Activated CD8-positive, alpha-beta memory T cell treated with anti-CD3 and anti-CD28 coated beads for 24 hours (primary cell): Measurements from ENCODE around the gene EFCAB7.

ENCODE experiments used
- DNase-seq: peaks from one replicate; pipeline ENCODE4 v3.0.0-alpha.2; 2020

EFCAB7 gene, protein sequence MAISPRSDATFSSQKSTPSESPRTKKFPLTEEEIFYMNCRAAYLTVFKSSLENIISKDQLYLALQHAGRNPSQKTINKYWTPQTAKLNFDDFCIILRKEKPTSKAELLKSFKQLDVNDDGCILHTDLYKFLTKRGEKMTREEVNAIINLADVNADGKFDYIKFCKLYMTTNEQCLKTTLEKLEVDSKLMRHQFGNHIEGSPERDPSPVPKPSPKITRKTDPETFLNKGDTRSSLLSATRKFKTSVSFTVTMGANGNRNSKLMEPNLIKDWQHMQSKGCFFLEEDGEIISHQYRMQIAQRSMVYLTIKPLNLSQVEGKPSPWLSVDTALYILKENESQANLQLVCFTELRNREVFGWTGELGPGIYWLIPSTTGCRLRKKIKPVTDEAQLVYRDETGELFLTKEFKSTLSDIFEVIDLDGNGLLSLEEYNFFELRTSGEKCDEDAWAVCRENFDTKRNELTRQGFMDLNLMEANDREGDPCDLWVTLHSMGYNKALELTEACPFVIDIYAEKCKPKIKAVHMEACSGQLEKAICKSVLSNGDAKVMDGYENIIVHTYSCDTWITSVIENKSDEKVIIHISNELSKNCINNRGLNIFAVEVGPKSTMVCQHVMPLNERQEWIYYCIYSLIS

DNA sequence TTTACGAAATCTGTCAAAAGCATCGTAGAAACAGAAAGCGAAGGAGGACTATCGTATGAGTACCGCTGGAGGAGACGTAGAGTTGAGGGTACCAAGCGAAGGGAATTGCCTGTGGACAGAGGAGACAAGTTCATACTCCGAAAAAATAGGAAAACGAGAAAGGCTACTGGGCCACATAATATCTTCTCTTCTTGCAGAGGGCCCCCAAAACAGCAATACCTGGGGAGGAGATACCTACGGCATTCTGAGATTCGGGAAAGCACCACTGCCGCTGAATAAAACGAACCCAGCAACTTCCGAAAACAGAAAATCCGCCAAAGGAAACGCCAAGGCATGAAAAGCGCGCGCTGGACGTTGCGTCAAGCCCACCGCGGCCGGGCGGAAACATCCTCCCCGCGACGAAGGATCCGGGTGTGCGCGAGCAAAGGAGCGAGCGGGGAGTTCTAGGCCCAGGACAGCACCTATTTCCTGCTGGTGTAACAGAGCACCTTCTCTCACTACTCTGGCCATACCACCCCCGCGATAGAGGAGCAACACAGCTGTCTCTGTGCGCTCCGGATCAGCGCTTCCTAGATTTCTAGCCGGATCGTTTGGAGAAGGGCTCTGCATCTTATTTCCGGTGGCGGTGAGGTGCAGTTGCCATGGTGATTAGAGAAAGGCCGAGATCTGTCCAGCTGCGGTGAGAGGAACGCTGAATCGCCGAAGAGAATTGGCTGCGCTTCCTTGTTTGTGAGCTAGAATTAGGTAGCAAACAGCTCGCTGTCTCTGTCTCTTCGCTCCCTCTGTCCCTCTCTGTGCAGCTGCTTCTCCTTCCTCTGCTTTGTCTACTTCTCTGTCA lies at the start of gene EFCAB7, which contains the start of gene ITGB3BP:
Gene EFCAB7 (plus strand): TSS at position 635 of the 838 bp plus-strand sequence. CDS start 2,048 bp downstream, outside the sequence.
Gene ITGB3BP (minus strand): TSS at position 335 of the 838 bp plus-strand sequence. CDS start 92 bp downstream, at position 243.
- DNase-seq = peak; percentile 94

DNA sequence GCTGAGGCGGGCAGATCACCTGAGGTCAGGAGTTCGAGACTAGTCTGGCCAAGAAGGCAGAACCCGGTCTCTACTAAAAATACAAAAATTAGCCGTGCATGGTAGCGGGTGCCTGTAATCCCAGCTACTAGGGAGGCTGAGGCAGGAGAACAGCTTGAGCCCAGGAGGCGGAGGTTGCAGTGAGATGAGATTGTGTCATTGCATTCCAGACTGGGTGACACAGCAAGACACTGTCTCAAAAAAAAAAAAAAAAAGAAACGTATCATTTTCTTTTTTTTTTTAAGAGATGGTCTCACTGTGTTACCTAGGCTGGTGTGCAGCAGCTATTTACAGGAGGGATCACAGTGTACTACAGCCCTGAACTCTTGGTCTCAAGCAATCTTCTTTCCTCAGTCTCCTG lies 47.6 kb upstream of the EFCAB7 start:
- no peak for DNase-seq

GRCh38 chr1:63480057-63480456 lies 43.3 kb upstream of the EFCAB7 start:
- DNase-seq = no peak

DNA sequence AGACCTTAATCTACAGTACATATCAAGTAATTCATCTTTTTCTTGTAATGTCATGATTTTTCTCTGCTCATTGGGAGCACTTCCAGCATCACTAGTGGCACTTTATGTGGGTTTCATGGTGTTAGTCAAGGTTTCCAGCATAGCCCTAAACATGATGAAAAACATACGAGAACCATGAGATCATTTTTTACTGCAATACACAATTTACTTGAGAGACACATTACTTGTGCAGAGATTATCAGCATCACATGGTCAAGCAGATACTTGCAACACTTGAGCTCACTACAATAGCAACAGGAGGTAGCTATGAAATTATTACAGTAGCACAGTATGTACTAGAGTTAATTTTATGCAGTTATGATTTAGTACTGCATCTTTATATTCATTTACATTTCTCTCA lies 36.7 kb upstream of the EFCAB7 start:
- no peak for DNase-seq

DNA sequence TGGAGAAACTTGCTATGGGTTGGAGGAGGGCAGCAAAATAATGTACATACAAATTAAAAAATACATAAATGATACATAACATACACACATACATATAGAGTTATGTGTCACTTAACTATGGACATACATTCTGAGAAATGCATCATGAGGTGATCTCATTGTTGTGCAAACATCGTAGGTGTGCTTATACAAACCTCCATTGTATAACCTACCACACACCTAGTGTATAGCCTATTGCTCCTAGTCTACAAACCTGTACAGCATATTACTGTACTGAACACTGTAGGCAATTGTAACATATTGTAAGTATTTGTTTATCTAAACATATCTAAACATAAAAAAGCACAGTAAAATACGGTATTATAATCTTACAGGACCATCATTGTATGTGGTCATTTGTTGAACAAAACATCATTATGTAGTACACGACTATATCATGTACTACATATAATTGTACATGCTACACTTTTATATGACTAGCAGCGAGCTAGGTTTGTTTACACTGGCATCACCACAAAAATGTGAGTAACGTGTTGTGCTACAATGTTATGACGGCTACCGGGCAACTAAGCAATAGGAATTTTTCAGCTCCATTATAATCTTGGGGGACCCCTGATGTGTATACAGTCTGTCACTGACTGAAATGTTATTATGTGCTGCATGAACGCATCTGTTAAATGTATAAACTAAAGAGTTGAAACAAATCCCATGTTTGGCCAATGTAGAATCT lies 35.8 kb upstream of the EFCAB7 start:
- DNase-seq = no peak

GRCh38 chr1:63497577-63497976 lies 25.7 kb upstream of the EFCAB7 start:
- no peak for DNase-seq

GRCh38 chr1:63498106-63498505 lies 25.2 kb upstream of the EFCAB7 start:
- no peak for DNase-seq

- no peak for DNase-seq
These were observed 22.1 kb upstream of the EFCAB7 start for GRCh38 chr1:63501256-63501655.

DNA sequence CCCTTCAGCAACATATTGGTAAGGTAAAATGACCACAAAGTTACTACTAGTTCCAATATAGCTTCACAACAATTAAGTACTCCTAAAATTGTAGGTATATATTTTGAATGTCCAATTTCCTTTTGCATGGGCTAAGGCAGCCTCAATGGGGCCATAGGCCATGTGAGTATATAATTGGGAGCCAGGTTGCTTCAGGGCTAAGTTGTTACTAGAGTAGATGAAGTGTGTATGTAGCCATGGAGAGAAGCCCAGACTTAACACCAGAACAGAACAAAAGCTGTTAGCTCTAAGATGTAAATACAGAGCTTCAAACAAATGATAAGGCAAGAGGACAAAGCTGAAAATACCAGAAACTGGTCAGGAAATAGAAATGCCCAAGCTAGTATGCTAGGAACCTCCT lies 16.5 kb upstream of the EFCAB7 start:
- DNase-seq = no peak

DNA sequence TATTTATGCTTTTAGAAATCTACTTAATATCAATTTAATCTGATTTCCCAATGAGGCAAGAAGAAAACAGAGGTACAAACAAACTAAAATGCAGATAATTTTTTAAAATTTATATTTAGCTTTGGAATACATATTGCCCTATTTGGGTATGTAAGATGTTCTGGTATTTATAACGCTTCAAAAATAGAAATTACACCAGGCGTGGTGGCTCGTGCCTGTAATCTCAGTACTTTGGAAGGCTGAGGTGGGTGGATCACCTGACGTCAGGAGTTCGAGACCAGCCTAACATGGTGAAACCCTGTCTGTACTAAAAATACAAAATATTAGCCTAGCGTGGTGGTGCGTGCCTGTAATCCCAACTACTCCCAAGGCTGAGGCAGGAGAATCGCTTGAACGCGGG lies 13.6 kb upstream of the EFCAB7 start:
- no peak for DNase-seq

DNA sequence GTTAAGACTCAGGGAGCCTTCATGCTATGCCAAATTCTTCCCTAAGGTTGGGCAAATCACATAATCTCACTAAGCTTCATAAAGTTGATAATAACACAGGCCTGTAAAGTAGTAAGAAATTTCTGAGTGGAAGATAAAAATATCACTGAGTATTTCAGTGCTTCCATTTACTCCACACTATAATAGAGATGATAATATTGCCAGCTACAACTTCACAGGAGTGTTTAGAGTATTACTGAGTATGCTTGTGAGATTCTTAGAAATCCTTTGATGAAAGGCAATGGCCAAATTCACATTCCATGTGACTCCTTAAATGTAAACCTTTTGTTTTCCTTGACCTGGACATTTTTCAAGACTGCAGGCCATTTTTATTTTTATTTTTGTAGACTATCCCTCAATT lies 10.7 kb upstream of the EFCAB7 start:
- DNase-seq = no peak

- DNase-seq = no peak
These were observed 6.7 kb upstream of the EFCAB7 start for GRCh38 chr1:63516629-63517028.

- no peak for DNase-seq
These were observed 413 bp downstream of the EFCAB7 start for GRCh38 chr1:63523738-63524137.

DNA sequence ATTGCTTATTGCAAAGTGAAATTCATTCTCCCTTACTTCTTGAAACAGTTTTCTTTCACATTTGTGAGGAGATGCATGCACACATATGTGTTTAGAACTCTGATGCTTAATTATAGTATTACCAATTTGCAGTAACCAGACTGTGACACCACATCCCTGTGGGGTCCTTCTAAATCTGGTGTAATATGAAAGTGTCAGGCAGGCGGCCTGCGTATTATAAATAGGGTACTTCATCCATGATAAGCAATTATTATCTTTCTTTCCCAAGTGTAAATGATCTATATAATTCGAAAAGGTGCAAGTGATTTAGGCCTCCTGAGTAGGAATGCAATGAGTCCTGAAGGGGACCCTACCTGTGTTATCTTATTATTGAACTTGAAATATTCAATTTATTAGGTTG lies 876 bp downstream of the EFCAB7 start:
- no peak for DNase-seq

GRCh38 chr1:63532727-63533126 lies 9.4 kb downstream of the EFCAB7 start:
- DNase-seq = no peak

DNA sequence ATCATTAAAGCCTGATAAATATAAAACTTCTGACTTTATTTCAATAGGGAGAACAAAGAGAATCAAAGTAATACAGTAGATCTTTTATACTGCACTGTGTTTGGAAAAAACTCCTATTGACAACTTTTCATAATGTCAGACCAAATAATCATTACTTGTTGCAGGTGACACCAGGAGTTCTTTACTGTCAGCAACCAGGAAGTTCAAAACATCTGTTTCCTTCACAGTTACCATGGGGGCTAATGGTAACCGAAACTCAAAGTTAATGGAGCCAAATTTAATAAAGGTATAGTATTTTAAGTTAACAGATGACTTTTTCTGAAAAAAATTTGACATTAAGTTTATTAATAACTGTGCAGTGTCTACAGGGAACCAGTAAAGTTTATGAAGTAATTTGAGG lies 10.6 kb downstream of the EFCAB7 start:
- no peak for DNase-seq

DNA sequence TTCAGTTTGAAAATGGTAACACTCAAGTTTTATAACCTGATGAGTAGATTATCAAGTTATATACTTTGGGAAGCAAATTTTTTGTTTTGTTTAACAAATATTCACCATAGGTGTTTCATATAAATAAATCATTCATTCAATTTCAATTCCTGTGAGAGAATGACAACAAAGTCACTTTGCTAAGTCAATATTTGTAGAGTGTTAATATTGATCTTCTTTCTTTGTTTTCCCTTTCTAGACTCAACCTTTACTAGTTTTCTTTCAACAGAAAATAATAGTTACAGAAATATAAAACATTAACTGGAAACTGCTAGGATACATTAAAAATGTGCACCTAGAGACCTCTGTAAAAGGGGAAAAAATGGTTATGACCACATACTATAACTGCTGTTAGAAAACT lies 11.1 kb downstream of the EFCAB7 start:
- no peak for DNase-seq

DNA sequence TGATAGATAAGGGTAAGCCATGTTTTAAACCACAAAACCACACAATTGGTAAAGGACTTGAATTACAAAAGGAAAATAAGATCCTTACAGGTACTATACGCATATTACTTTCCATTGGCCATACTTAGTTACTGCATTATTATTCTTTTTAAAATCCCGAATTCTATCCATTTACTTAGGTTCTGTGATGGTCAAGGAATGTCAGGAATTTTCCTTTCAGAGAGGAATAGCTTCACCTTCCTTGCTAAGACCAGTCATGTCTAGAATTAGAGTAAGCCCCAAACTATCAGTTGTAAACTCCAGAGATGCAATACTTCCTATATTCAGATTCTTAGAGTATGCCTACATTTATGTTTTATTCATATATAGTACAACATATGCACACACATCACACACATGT lies 13.7 kb downstream of the EFCAB7 start:
- DNase-seq = no peak

DNA sequence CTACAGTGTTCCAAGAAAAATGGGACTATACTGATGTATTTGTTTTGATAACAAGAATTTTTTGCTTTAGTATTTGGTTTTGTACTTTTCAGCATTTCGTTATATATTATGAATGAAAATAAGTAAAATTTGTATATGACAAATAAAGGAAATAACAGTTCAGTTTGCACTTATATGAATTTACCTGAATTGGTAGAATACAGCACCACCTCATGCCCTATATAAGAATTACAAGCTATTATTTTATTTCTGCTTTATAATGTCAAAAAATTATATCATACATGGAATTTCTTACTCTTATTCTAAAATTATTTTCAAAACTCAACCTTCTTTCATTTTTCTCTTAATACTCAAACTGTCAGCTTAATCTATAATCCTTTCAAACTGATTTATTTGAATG lies 14.6 kb downstream of the EFCAB7 start:
- no peak for DNase-seq

DNA sequence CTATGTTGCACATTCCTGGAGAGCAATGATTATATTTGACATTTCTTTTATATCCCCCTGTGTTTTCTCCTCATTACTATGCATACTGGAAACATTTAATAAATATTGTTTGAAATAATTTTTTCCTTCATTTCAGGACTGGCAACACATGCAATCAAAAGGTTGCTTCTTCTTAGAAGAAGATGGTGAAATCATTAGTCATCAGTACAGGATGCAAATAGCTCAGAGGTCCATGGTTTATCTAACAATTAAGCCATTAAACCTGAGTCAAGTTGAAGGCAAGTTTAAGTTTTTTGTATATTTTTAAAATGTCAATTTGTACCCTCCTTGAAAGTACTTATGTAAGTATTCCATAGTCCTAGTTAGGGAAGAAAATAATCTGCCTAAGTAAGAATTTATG lies 22.5 kb downstream of the EFCAB7 start:
- DNase-seq = no peak

DNA sequence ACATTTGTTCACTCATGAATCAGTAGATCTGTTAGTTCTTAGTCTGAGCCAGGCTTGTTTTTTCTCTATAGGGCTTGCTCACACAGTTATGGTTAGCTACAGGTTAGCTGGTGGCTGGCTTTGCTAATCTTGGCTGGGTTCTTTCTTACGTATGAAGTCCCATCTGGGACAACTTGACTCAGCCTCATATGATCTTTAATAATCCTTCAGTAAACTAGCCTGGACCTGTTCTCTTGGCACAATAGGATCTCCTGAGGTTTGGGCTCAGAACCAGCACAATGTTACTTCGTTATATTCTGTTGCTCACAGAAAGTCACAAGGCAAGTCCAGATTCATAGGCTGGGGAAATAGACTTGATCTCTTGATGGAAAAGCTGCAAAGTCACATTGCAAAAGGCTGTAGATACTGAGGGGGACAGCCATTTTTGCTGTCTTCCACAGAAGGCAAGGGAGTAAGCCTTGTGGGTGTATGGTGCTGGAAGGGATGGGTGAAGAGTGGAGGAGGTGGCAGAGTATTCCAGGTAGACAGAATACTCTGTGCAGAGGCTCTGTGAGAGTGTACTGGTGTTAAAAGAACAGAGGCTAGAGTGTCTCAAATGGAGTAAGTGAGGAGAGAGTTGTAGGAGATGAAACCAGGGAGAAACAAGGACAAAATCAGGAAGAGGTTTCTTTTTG lies 24.4 kb downstream of the EFCAB7 start:
- no peak for DNase-seq

- no peak for DNase-seq
These were observed 25.0 kb downstream of the EFCAB7 start for GRCh38 chr1:63548303-63548702.
